Activated CD8-positive, alpha-beta T cell treated with anti-CD3 and anti-CD28 coated beads, Interleukin-2, amount 10 ng/mL, durations not matched to agents 7 days and 5 days (primary cell): ENCODE results near the gene DDX5. TPM values are rescaled to one million over a fixed set of nuclear protein-coding genes. Genes with fewer than 3 reads are reported as not detected.

Experiments
- ATAC-seq: fragments of 150-1000 bp; cut with Tn5 transposase; one replicate; pipeline ENCODE4 v1.10.0; 2021; ENCODE audit warnings: moderate library complexity
- CTCF ChIA-PET: fragments of 350-600 bp; sonication (Branson Sonifier 250); formaldehyde crosslinking; loops from one replicate; lab custom pipeline; 2021; ENCODE audit warnings: antibody characterized with exemption; lab: Charles Lee
- POLR2A ChIA-PET: fragments of 350-600 bp; sonication (Branson Sonifier 250); formaldehyde crosslinking; loops from one replicate; lab custom pipeline; 2021; ENCODE audit warnings: antibody characterized with exemption; lab: Charles Lee
- DNase-seq: peaks from one replicate; pipeline ENCODE4 v3.0.0-alpha.2; 2020
- H3K27ac Mint-ChIP-seq: one replicate; pipeline ENCODE4 v1.8.0; 2021; ENCODE audit warnings: mild to moderate bottlenecking, mixed read lengths
- H3K27me3 Mint-ChIP-seq: one replicate; pipeline ENCODE4 v1.8.0; 2021; ENCODE audit warnings: low read depth, mixed read lengths
- H3K36me3 Mint-ChIP-seq: one replicate; pipeline ENCODE4 v1.8.0; 2021; ENCODE audit warnings: low read depth, mixed read lengths
- H3K4me1 Mint-ChIP-seq: one replicate; pipeline ENCODE4 v1.8.0; 2021; ENCODE audit warnings: low read depth, mixed read lengths
- H3K4me3 Mint-ChIP-seq: one replicate; pipeline ENCODE4 v1.8.0; 2021; ENCODE audit warnings: mild to moderate bottlenecking, mixed read lengths
- H3K9me3 Mint-ChIP-seq: one replicate; pipeline ENCODE4 v1.8.0; 2022; ENCODE audit warnings: mixed read lengths; ENCODE audit not compliant: insufficient read depth
- microRNA-seq: library from miRNA; unstranded; fragments of <30 nt; microRNA quantifications from one replicate; pipeline ENCODE4 v1.2.0, GENCODE V29; 2022
- total RNA-seq, 2 experiments: library from RNA; stranded (reverse); gene quantifications; one replicate each; pipeline ENCODE4 v1.2.3, GENCODE V29; 2021

The DDX5 gene
- total RNA-seq, 2 experiments from 2014 or later = 853 to 855 TPM

GRCh38 chr17:64448665-64449512 is 57.2 kb downstream of the DDX5 start, which contains the start of gene MILR1:
Gene MILR1 (plus strand): TSS chr17:64449115. CDS start chr17:64449169, 54 bp downstream.
- peak within 1 kb of the TSS; percentile 40 for H3K4me3 Mint-ChIP-seq

More at GRCh38 chr17:64448665-64449512, 57.2 kb downstream of the DDX5 start, which contains the start of gene MILR1:
- Mint-ChIP-seq H3K9me3 (no peaks in the 10 kb centered on the region), H3K27me3 (no peaks in the 10 kb centered on the region), H3K27ac (peak within 1 kb of the TSS; percentile 80), H3K4me1 (peaks cover 36% of the 10 kb centered on the region), H3K36me3 (no peaks in the 10 kb centered on the region)
- ATAC-seq = peak; percentile 63
- ChIA-PET CTCF (interaction anchor here (0.8 to 6.0 kb wide), 8 partner anchors 27 to 315 kb away, joined by 3 to 27 read pairs (median 4); partner anchors contain the start of gene POLG2), POLR2A (interaction anchor here (0.6 to 0.8 kb wide), 3 partner anchors 23 to 92 kb away, joined by 3 read pairs; no protein-coding TSS in a partner anchor)
- DNase-seq = no peak

Small RNA genes lying within 50 kb of the gene (microRNA-seq; reads per million reads assigned to microRNA genes)
- gene MIR3064 = 10.3 reads per million, percentile 25 among the genes with 10 or more reads in this experiment
- gene MIR5047 = not detected

Other genes with a start within 250 kb of the DDX5 start
- gene TEX2, start 243.0 kb downstream of the DDX5 start, total RNA-seq = 10 to 100 TPM; 16.1 to 16.2 TPM
- gene PECAM1, start 115.4 kb downstream of the DDX5 start, total RNA-seq = 100 to 1,000 TPM; 188 to 197 TPM
- 1 to 10 TPM; 1.7 to 2.3 TPM for gene MILR1, start 57.2 kb downstream of the DDX5 start, total RNA-seq
- 10 to 100 TPM; 31.3 to 33.7 TPM for gene POLG2, start 9.2 kb downstream of the DDX5 start, total RNA-seq
- gene CEP95, start 688 bp upstream of the DDX5 start, total RNA-seq = 10 to 100 TPM; 49.2 to 51.7 TPM
- 10 to 100 TPM; 16.1 to 16.4 TPM for gene SMURF2, start 156.0 kb upstream of the DDX5 start, total RNA-seq